HEK293T (cell line): ENCODE results near the gene PORCN.

Source experiments
- FOXK2 ChIP-seq: fragments of 450-650 bp; IDR thresholded peaks from 2 replicates; pipeline ENCODE4 v1.6.1; 2016; ENCODE audit warnings: mild to moderate bottlenecking
- FOXM1 ChIP-seq: fragments of 450-650 bp; IDR thresholded peaks from 2 replicates; pipeline ENCODE4 v1.6.1; 2017; ENCODE audit warnings: mild to moderate bottlenecking, borderline replicate concordance
- HDGF ChIP-seq: fragments of 450-650 bp; IDR thresholded peaks from 2 replicates; pipeline ENCODE4 v1.6.1; 2017; ENCODE audit warnings: antibody characterized with exemption, borderline replicate concordance
- SUZ12 ChIP-seq: fragments of 450-650 bp; IDR thresholded peaks from 2 replicates; pipeline ENCODE4 v1.6.1; 2016; ENCODE audit warnings: mild to moderate bottlenecking

GRCh38 chrX:48477960-48478755, 30.6 kb upstream of the PORCN start:
- TF ChIP-seq FOXM1 = no peak
- no peak for TF ChIP-seq HDGF
- TF ChIP-seq SUZ12 = no peak
- TF ChIP-seq FOXK2 = no peak
